Right ventricle myocardium inferior (tissue), 1 donor: ENCODE measurements around the gene ZNF672. TPM values are rescaled to one million over a fixed set of nuclear protein-coding genes. Genes with fewer than 3 reads are reported as not detected.
"Not testable (repeated sequence)": the region's sequence is repeated elsewhere in the genome, so short reads cannot be mapped to it uniquely, and the experiment has no call there.

Experiments used
- ATAC-seq: fragments of 200-7000 bp; cut with Tn5 transposase; one replicate; pipeline ENCODE4 v1.9.1; 2020; ENCODE audit warnings: mild to moderate bottlenecking, moderate library complexity
- DNase-seq: peaks from one replicate; pipeline ENCODE4 v3.0.0; 2021; ENCODE audit errors: missing footprints
- intact Hi-C: fragments of 100-400 bp; cut with DNase I; formaldehyde crosslinking; loops from one replicate; pipeline ENCODE4 v1.11.0; 2022
- total RNA-seq: library from RNA; stranded (reverse); fragmentation: NEBNext Ultra II Directional; extraction: Animal tissue kit (Norgen Biotek cat#: 25700); gene quantifications from one replicate; pipeline ENCODE4 v1.2.1, GENCODE V29; 2021
- donor health status: DM: no; HTN: yes; CAD: no; lungs with severe emphysema.

The ZNF672 gene
- total RNA-seq, 1 donor from 2014 or later: 40.3 TPM

DNA sequence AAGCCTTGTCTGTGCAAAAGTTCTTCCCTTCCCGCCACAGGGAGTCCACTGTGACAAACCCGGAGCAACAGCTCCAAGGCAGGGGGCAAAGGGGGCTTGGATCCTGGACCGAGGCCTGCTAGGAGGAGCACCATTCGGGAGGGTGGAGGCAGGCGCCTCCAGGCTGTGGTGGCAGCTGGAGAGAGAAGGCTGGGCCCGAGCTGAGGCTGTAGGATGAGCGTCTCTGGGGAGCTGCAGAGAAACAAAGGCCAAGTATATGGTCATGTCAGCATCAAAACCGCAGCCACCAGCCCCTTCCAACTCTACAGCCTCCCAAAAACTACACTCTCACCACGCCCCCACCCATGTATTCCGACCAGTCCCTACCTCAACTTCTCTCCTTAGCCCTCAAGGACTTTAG, 12.9 kb upstream of the ZNF672 start:
- ATAC-seq (no peak), DNase-seq (no peak)
- intact Hi-C loops: no loop called here

DNA sequence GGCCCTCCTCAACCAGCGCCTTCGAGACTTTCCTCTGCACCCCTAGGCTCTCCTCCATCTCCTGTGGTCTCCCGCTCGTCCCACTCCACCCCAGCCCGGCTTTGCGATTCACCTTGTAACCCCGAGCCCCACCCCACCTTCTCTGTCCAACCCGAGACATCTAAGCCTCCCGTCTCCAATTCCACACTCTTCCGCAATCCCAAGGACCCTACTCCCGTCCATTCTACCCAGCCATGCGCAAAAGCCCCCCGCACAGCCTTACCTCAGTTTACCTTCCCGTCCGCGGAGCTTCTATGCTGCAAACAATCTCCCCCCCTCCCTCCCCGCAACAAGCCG, 12.5 kb upstream of the ZNF672 start:
- intact Hi-C loops: no loop called here
- DNase-seq: no peak
- no peak for ATAC-seq

DNA sequence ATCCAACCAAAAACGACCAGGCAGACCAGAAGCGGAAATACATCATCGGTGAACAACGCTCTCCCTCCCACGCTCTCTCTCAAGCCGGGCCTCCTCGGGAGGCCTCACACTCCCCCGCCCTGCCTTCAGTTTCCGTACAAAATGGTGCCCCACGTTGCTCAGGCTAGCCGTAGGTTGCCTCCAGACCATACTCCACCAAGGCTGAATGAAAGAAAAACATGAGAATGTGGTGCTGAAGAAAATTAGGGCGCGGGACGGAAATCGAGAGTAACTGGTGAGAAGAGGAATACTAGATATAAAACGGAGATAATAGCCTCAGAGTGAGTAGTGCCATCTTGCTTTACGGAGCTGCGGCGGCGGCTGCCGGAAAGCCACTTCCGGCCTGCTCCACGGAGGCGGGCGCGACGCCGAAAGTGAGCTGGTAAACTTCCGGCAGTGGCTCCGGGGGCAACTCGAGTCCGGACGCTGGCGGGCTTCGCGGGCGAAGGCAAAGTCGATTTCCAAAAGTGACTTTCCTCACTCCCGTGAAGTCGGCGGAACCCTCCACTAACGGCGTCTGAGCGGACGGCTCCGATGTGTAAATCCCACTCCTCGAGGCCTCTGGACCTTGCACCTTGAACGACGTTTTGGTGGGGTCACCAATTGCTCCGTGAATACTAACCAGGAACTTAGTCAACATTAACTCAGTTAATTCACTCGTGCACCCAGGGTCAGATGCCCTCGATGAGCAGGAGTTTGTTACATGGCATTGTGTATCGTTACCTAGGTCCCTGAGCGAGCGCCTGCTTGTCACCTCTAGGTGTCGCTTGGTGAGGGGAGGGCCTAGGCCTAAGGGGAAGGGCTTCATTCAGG, 11.9 kb upstream of the ZNF672 start, which contains the start of gene SH3BP5L:
Gene SH3BP5L, minus strand, starts transcription at position 7 of the 852 bp plus-strand sequence. CDS start 980 bp downstream, outside the sequence.
- intact Hi-C loops: loop anchor here (1.0 kb wide), 3 partner anchors 12 to 80 kb away; partner anchors contain the start of genes PGBD2 and ZNF672
- ATAC-seq (peak; percentile 97), DNase-seq (peak; percentile 96)

DNA sequence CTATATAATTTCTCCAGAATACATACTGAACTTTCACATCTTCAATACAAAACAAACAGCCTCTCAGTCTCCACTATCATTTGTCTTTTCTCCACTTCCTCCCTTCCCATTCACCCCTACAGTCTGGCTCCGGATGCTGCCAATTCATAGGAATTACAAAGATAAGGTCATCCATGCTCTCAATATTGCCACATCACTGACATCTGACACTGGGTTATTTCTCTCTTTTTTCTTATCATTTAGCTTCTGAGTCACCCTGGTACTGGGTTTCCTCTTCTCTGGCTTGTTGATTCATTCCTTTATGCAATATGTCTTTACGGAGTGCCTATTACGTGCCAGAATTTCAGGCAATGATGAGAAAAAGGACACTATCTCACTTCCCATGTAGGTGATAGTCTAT, 9.2 kb upstream of the ZNF672 start:
- DNase-seq (no peak), ATAC-seq (no peak)
- intact Hi-C loops: no loop called here

DNA sequence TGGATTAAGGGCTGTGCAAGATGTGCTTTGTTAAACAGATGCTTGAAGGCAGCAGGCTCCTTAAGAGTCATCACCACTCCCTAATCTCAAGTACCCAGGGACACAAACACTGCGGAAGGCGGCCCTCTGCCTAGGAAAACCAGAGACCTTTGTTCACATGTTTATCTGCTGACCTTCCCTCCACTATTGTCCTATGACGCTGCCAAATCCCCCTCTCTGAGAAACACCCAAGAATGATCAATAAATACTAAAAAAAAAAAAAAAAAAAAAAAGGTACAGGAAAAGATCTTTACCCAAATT, 7.4 kb upstream of the ZNF672 start:
- ATAC-seq, intact Hi-C loops, DNase-seq: not testable (repeated sequence)

DNA sequence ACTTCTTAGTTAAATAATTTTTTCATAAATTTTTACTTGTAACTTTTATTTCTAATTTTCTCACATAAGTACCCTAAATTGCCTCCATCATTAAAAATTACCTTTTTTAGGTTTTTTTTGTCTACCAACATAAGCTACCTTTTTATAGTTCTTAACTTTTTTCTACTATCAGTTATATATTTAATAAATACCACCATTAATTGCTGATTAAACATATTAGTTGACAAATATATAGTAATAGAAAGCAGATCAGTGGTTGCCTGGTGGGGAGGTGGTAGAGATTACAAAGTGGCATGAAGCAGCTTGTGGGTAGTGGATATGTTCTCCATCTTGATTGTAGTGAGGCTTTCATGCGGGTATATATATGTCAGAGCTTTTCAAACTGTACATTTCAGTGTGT, 6.2 kb upstream of the ZNF672 start:
- DNase-seq: no peak
- intact Hi-C loops: no loop called here
- ATAC-seq: no peak

DNA sequence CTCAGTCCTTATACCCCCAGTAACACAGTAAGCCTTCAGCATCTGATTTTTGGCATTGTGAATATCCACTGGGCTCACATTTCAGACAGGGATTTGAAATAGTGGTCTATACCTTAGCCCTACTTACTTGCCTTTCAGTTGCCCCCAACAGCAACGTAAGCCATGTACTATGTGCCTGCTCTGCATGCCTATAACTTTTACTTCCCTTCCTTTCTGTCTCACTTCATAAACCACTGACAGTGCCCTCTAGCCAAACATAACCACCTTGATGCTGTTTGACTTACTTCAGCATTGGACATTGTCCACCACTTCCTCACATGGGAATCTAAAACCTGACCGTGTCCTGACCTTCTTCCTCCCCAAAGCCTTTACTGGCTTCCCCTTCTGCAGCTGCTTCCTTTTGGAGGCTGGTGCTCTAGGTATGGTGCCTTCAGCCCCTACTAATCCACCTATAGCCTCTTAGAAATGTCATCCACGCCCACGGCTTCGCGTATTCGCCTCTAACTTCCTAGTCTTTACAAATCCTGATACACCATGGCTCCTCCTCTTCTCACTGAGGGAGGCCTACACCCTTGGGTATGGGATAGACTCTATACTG, 3.6 kb upstream of the ZNF672 start:
- intact Hi-C loops: no loop called here
- no peak for DNase-seq

DNA sequence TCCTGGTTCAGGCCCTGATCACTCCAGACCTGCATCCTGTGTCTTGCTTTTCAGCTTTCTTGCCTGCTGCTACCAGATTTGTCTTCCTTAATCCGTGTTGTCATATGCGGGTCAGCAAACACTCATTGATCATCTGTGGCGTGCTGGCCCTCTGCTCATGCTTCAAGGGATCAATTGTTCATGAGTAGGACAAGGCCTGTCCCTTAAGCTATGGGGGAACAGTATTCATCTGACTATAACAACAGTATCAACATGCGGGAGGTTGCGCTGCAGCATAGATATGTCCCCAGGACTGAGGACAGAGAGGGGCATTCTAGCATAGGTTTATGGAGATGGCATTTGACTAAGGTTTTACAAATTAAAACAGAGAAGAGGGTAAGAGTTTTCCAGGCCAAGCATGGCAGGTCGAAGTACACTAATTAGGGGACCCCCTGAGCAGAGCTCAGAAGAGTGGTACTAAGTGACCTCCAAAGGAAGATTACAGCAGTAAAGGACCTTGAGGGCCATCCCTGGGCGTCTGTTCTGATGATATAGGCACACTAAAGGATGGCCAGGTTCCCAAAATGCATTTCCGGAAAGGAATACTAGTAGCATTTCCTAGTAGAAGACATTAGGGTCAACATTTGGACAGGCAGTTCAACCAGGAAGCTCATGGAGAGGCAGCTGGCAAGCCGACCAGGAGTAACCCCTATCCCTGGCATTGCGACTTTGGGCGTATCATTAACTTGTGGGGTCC, 811 bp upstream of the ZNF672 start:
- ATAC-seq (no peak), DNase-seq (no peak)
- intact Hi-C loops: no loop called here

More for the DNA sequence above, 3.6 kb upstream of the ZNF672 start:
- no peak for ATAC-seq

DNA sequence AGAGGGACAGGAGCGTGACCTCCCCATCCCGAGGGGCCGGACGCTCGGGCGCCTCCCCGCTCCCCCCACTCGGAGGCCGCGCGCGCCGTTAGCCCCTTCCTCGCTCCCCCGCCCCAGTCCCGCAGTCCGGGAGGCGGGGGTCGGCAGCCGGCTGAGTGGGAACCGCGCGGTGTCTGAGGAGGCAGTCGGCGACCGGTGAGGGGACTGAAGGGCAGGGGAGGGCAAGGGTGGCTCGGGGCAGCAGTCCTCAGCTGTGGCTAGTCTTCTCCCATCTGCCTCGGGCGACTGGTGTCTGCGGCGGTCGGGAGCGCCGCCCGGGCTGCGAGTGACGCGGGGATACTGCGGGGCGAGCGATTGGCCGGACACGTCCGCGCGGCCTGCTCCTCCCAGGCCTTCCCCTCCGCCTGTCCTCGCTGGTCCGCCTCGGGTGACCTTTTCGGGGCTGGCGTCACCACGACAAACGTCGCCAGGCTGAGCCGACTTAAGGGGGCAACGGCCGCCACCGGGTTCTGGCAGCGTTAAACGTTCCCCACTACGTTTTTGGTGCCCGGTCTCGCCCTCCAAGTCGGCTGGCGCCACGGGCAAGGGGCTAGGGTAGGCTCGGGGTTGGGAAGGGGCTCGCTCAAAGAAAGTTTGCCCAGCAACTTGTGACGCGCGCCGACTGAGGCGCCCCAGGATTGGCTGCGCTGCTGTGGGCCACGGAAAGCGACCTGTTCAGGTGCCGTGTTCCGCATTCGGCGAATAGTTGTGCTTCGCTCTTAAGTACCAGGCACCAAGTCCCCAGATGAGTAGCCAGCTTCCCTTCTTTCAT, 538 bp downstream of the ZNF672 start:
- intact Hi-C loops: loop anchor here (1.0 to 2.0 kb wide), 4 partner anchors 12 to 68 kb away; partner anchors contain the start of gene PGBD2
- DNase-seq (peak; percentile 96), ATAC-seq (peak; percentile 89)

DNA sequence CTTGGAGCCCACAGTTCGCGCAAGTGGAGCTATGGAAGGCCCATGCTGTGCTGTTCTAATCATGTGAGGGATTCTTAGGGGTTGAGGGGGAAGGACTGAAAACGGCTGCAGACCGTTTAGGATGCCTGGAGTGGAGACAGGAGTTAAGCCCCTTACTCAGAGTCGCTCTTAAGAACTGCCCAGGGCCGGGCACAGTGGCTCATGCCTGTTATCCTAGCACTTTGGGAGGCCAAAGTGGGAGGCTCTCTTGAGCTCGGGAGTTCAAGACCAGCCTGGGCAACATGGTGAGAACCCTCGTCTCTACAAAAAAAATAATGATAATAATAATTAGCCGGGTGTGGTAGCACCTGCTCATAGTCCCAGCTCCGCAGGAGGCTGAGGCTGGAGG, 1.1 kb downstream of the ZNF672 start:
- ATAC-seq (no peak), DNase-seq (no peak)
- intact Hi-C loops: loop anchor here (2.0 kb wide), 1 partner anchor 68 kb away; the partner anchor contains the start of gene PGBD2

DNA sequence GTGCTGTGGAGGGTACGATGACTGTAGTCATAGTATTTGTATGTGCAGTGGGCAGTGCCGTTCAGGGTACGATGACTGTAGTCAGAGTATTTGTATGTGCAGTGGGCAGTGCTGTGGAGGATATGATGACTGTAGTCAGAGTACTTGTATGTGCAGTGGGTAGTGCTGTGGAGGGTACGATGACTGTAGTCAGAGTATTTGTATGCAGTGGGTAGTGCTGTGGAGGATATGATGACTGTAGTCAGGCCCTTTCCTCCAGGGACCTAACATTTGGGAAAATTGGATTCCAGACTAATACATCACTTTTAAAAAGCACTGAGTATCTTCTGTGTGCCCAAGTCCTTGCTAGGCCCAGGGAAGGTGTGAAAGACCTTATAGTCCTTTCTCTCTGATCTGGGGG, 2.9 kb downstream of the ZNF672 start:
- DNase-seq (no peak), ATAC-seq (no peak)
- intact Hi-C loops: no loop called here

DNA sequence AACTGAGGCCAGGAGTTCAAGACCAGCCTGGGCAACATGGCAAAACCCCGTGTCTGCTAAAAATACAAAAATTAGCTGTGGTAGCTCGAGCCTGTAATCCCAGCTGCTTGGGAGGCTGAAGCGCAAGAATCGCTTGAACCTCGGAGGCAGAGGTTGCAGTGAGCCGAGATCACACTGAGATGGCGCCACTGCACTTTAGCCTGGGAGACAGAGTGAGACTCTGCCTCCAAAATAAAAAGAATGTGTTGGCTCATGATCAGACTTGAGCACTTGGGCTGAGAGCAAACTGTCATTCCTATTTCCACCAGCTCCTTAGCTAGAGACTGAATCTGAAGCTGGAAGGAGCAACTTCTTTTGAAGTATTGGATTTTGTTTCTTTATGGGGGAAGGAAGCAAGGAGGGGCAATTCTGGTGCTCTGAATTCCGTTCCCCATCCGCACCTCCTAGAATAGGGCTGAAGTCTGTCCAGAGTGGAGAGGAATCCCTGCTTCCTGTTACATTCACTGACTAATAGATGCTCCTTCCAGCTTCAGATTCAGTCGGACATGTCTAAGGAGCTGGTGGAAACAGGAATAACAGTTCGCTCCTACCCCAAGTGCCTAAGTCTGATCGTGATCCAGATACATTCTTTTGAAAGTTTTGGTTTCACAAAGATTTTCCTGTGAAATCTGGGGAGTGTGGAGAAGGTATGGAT, 3.8 kb downstream of the ZNF672 start:
- intact Hi-C loops: no loop called here
- ATAC-seq: no peak
- DNase-seq: no peak

DNA sequence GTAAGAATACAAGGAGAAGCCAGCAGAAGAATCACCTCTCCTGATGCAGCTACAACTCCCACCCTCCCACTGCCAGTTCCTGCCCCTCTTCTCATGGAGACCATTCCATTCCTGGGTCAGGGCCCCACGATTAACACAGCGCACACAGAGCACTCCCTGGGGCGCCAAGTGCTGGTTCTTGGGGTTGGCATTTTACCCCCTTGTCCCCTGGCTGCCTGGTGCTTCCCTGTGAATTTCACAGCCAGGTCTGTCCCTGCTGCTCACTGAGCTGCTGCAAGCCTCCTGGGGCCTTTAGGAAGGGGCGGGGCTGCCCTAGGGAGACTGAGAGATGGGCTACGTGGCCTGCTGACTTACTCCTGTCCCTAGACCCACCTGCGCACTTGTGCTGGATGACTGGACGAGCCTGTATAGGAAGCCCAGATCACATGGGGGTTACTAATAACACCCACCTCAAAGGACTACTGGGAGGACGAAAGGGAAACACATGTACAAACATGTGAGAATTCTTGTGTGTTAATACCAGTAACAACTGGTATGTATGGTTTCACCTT, 4.8 kb downstream of the ZNF672 start:
- intact Hi-C loops: no loop called here
- ATAC-seq (no peak), DNase-seq (no peak)

DNA sequence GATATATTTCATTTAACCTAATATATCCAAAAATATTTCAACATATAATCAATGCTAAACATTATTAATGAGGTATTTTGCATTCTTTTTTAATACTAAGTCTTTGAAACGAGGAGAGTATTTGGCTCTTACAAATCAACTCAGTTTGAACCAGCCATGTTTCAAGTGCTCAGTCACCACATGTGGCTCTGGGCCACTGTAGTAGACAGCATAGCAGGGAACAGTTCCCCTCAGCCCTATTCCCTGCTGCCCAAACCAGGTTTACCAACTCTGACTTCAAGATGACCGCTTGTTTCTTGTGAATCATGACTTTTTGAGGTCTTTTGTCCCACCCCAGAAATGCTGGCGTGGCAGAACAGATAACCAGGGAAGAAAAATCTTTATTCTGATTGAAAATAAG, 5.7 kb downstream of the ZNF672 start:
- ATAC-seq (no peak), DNase-seq (no peak)
- intact Hi-C loops: no loop called here

DNA sequence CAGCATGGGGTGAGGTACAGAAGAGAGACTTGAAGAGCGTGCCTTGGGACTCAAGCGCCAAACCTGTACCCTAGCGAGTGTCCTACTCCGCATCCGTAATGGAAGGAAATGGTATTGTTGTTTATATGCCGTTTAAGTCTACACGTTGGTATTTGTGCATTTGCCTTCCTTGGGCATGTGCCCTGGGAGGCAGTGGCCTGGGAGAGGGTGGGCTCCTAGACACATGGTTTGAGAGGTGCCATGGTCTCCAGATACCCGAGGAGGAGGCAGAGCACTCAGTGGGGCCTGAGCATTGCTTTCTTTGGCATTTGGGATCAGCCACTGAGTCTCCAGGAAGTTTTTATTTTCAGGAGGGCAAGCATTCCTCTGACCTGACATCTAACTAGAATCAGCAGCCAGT, 6.5 kb downstream of the ZNF672 start:
- intact Hi-C loops: no loop called here
- ATAC-seq: no peak

DNA sequence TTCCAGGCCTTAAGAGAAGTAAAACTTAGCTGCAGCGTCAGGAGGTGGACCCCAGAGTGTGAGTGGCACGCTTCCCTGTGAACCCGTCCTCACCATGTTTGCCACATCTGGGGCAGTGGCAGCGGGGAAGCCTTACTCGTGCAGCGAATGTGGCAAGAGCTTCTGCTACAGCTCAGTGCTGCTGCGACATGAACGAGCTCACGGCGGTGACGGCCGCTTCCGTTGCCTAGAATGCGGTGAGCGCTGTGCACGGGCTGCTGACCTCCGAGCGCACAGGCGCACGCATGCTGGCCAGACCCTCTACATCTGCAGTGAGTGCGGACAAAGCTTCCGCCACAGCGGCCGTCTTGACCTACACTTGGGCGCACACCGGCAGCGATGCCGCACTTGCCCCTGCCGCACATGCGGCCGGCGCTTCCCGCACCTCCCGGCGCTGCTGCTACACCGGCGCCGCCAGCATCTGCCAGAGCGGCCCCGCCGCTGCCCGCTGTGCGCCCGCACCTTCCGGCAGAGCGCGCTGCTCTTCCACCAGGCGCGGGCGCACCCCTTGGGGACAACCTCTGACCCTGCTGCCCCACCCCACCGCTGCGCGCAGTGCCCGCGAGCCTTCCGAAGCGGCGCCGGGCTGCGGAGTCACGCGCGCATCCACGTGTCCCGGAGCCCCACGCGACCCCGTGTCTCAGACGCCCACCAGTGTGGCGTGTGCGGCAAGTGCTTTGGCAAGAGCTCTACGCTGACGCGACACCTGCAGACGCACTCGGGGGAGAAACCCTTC, 9.3 kb downstream of the ZNF672 start:
- DNase-seq (no peak), ATAC-seq (no peak)
- intact Hi-C loops: no loop called here

More for the DNA sequence above, 6.5 kb downstream of the ZNF672 start:
- DNase-seq: no peak

DNA sequence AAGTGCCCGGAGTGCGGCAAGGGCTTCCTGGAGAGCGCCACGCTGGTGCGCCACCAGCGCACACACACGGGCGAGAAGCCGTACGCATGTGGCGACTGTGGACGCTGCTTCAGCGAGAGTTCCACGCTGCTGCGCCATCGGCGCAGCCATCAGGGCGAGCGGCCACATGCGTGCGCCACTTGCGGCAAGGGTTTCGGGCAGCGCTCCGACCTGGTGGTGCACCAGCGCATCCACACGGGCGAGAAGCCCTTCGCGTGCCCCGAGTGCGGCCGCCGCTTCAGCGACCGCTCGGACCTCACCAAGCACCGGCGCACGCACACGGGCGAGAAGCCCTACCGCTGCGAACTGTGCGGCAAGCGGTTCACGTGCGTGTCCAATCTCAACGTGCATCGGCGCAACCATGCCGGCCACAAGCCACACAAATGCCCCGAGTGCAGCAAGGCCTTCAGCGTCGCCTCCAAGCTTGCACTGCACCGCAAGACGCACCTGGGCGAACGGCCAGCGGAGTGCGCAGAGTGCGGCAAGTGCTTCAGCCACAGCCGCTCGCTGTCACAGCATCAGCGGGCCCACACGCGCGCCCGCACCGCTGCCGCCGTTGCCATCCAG, 10.0 kb downstream of the ZNF672 start:
- ATAC-seq (no peak), DNase-seq (no peak)
- intact Hi-C loops: no loop called here
